Tibial nerve (tissue), 4 donors: ENCODE results near the gene SPPL2B. TPM values are rescaled to one million over a fixed set of nuclear protein-coding genes. Genes with fewer than 3 reads are reported as not detected.

ENCODE experiments used
- DNase-seq, 2 donors: peaks; one replicate each; pipeline ENCODE4 v3.0.0-alpha.2; 2019; ENCODE audit warnings: low spot score in 2 of 2
- H3K27ac ChIP-seq, 4 donors: fragments of 200-600 bp; sonication (generic) in 3 of 4; one replicate each; pipeline ENCODE4 v1.5.1; 2017 to 2019; ENCODE audit warnings: mild to moderate bottlenecking in 1 of 4
- H3K27me3 ChIP-seq, 2 donors: fragments of 200-600 bp; sonication (generic) in 1 of 2; one replicate each; pipeline versions ENCODE4 v1.5.1 to v1.6.0; 2017 to 2019
- H3K36me3 ChIP-seq, 3 donors: fragments of 200-600 bp; sonication (generic); one replicate each; pipeline ENCODE4 v1.5.1; 2018 to 2019
- H3K4me1 ChIP-seq, 4 donors: fragments of 200-600 bp; sonication (generic) in 3 of 4; one replicate each; pipeline ENCODE4 v1.5.1; 2017 to 2019
- H3K4me3 ChIP-seq, 4 donors: fragments of 200-600 bp; sonication (generic) in 3 of 4; one replicate each; pipeline ENCODE4 v1.5.1; 2017 to 2019; ENCODE audit warnings: mild to moderate bottlenecking in 1 of 4, moderate library complexity in 1 of 4
- H3K9me3 ChIP-seq, 4 donors: fragments of 200-600 bp; sonication (generic) in 3 of 4; one replicate each; pipeline ENCODE4 v1.5.1; 2017 to 2019
- EP300 ChIP-seq, 2 donors: sonication (generic); formaldehyde crosslinking; IDR thresholded peaks; one replicate each; pipeline ENCODE4 v1.6.1; 2017; ENCODE audit warnings: antibody characterized with exemption in 2 of 2, mild to moderate bottlenecking in 1 of 2
- POLR2A ChIP-seq, 2 donors: fragments of 450-650 bp; IDR thresholded peaks; one replicate each; pipeline ENCODE4 v1.6.1; 2017; ENCODE audit warnings: antibody characterized with exemption in 2 of 2, mild to moderate bottlenecking in 2 of 2, moderate library complexity in 2 of 2
- WGBS, 2 donors: methylation state at CpG; one replicate each; pipeline ENCODE4 v1.1.5; 2018; 5-methylcytosine and 5-hydroxymethylcytosine counted together
- total RNA-seq, 4 donors: library from RNA; depleted of rRNA; stranded (reverse); fragments of >200 nt; gene quantifications; one replicate each; pipeline ENCODE4 v1.1.0, GENCODE V29; 2016
- TF ChIP-seq, protein P1 (sequence below), 5 experiments: fragments of 200-600 bp in 3 of 5; fragments of 450-650 bp in 2 of 5; sonication (generic) in 3 of 5; IDR thresholded peaks; one replicate each; pipeline ENCODE4 v1.5.1; 2016 to 2019; ENCODE audit warnings: antibody characterized with exemption in 5 of 5, mild to moderate bottlenecking in 3 of 5, moderate library complexity in 2 of 5

Gene SPPL2B
- total RNA-seq, 4 donors from 2014 or later, result 51.1 to 97.2 (median 77.7) TPM

DNA sequence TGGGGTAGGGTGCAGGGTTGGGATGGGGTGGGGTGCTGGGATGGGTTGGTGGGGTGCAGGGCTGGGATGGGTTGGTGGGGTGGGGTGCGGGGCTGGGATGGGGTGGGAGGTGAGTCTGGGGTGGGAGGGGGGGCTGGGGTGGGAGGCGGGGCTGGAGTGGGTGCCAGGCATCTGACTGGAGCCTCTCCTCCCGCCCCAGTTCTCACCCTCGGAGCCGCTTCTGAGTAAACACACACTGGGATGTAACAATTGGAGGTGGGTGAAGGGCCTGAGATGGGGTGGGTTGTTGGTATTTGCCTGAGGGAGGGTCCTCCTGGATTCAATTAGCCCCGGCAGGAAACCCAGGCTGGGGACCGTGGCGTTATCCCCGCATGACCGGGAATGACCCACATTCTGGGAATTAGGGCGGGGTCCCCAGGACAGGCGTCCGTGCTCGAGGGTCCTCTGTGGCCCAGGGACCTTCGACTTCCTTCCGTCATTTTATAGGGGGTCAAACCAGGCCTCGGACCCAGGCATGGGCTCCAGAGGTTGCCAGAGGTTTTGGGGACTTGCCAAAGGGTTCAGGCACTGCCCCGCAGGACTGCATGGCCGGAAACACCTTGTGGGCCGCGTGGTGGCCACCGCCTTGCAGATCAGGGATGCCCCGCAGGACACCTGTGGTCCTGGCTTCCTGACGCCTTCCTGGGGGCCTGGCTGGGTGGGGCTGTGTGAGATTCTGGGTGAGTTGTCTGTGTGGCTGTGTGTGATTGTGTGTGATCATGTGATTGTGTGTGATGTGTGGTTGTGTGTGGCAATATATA is 33.0 kb downstream of the SPPL2B start:
- H3K27me3 ChIP-seq, result peaks cover 0 to 68% of the 10 kb centered on the region in 2 donors
- no peak for TF ChIP-seq POLR2A (IDR thresholded peaks at IDR 0.05)
- no peak for TF ChIP-seq EP300 (IDR thresholded peaks at IDR 0.05)
- TF ChIP-seq, protein P1, sequence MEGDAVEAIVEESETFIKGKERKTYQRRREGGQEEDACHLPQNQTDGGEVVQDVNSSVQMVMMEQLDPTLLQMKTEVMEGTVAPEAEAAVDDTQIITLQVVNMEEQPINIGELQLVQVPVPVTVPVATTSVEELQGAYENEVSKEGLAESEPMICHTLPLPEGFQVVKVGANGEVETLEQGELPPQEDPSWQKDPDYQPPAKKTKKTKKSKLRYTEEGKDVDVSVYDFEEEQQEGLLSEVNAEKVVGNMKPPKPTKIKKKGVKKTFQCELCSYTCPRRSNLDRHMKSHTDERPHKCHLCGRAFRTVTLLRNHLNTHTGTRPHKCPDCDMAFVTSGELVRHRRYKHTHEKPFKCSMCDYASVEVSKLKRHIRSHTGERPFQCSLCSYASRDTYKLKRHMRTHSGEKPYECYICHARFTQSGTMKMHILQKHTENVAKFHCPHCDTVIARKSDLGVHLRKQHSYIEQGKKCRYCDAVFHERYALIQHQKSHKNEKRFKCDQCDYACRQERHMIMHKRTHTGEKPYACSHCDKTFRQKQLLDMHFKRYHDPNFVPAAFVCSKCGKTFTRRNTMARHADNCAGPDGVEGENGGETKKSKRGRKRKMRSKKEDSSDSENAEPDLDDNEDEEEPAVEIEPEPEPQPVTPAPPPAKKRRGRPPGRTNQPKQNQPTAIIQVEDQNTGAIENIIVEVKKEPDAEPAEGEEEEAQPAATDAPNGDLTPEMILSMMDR (IDR thresholded peaks at IDR 0.05), result no peak
- no peak overlapping the region for H3K4me3 ChIP-seq
- H3K9me3 ChIP-seq, result no peaks in the 10 kb centered on the region
- no peaks in the 10 kb centered on the region for H3K36me3 ChIP-seq
- H3K27ac ChIP-seq, result no peak overlapping the region
- DNase-seq, result no peak
- 27 to 51% methylated on average over 10 to 21 of the region's 24 CpGs for WGBS, 2 donors
- H3K4me1 ChIP-seq, result peaks cover 0 to 13% (median 0%) of the 10 kb centered on the region in 4 donors

DNA sequence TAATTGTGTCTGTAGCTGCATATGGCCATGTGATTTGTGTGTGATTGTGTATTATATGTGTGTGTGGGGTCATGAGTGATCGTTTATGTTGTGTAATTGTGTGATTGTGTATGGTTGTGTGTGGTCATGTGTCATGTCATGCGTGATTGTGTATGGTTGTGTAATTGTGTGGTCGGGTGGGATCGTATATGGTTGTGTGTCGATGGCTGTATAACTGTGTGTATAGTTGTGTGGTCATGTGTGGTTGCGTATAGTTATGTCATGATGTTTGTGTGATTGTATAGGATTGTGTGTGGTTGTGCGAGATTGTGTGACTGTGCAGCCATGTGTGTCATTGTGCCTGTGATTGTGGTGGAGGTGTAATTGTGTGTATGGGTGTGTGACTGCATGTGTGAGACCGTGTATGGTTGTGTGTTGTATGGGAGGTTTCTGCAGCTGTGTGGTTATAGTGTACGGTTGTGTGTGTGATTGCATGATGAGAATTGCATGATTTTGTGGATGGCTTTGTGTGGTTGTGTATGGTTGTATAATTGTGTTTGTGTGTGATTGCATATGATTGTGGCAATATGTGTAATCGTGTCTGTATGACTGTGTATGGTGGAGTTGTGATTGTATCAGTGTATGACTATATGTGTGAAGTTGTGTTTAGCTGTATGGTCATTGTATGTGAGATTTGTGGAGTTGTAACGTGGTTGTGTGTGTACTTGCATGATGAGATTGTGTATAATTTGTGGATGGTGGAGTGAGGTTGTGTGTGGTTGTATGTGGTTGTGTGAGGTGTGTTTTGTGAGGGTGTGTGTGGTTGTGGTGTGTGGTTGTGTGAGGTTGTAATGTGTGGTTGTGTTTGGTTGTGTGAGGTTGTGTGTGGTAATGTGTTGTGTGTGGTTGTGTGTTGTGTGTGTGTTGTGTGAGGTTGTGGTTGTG is 33.8 kb downstream of the SPPL2B start:
- Histone ChIP-seq H3K27me3 (peaks cover 0 to 74% of the 10 kb centered on the region in 2 donors), H3K4me3 (no peak overlapping the region), H3K27ac (no peak overlapping the region), H3K4me1 (peaks cover 0 to 13% (median 0%) of the 10 kb centered on the region in 4 donors), H3K9me3 (peaks cover 0 to 4% (median 0%) of the 10 kb centered on the region in 4 donors), H3K36me3 (no peaks in the 10 kb centered on the region)
- no peak for DNase-seq
- 88% methylated on average over 11 of the region's 11 CpGs for WGBS, 2 donors
- TF ChIP-seq, protein P1 (IDR thresholded peaks at IDR 0.05), result no peak
- no peak for TF ChIP-seq POLR2A (IDR thresholded peaks at IDR 0.05)
- TF ChIP-seq EP300 (IDR thresholded peaks at IDR 0.05), result no peak

DNA sequence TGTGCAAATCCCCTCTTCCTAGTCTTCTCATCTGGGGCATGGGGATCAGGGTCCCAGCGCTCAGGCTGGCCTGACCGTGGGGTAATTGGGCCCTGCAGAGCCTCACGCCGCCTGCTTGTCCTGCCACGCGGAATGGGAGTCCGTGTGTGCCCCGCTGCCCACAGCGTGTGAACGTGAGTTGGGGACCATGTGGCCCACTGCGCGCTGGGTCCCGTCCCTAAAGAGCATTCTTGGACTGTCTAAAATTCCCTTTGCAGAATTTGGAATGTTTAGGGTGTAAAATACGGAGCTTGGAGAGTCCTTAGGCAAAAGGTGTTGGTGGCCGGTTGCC is 34.5 kb downstream of the SPPL2B start:
- no peak overlapping the region for H3K4me3 ChIP-seq
- TF ChIP-seq, protein P1 (IDR thresholded peaks at IDR 0.05), result no peak
- no peak for TF ChIP-seq EP300 (IDR thresholded peaks at IDR 0.05)
- no peak for TF ChIP-seq POLR2A (IDR thresholded peaks at IDR 0.05)
- DNase-seq, result no peak
- H3K27ac ChIP-seq, result no peak overlapping the region
- WGBS, 2 donors, result 76 to 83% methylated on average over 15 of the region's 15 CpGs
- peaks cover 0 to 74% of the 10 kb centered on the region in 2 donors for H3K27me3 ChIP-seq
- no peaks in the 10 kb centered on the region for H3K36me3 ChIP-seq
- H3K9me3 ChIP-seq, result peaks cover 0 to 4% (median 0%) of the 10 kb centered on the region in 4 donors
- H3K4me1 ChIP-seq, result peaks cover 0 to 13% (median 0%) of the 10 kb centered on the region in 4 donors

DNA sequence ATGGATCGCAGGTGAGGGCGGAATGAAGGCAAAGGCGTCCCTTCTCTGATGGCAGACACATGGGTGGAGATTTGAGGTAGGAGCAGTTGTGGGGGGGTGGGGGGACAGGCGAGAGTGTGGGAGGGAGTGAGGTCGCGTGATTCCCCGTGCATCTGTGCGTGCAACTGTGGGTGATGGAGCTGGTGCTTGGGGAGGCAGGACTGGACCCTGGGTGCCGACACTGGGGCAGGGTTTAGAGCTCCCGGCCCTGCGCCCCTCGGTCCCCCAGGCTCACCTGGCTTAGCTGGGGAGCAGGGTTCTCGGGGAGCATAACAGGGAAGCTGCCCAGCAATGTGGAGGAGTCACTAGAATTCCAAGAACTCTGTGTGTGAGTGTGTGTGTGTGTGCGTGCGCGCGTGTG is 34.9 kb downstream of the SPPL2B start:
- H3K4me1 ChIP-seq, result peaks cover 0 to 13% (median 0%) of the 10 kb centered on the region in 4 donors
- H3K4me3 ChIP-seq, result no peak overlapping the region
- H3K9me3 ChIP-seq, result peaks cover 0 to 4% (median 0%) of the 10 kb centered on the region in 4 donors
- no peak overlapping the region for H3K27ac ChIP-seq
- TF ChIP-seq POLR2A (IDR thresholded peaks at IDR 0.05) (no peak), EP300 (IDR thresholded peaks at IDR 0.05) (no peak)
- TF ChIP-seq, protein P1 (IDR thresholded peaks at IDR 0.05), result no peak
- H3K36me3 ChIP-seq, result no peaks in the 10 kb centered on the region
- DNase-seq, result no peak
- H3K27me3 ChIP-seq, result peaks cover 0 to 74% of the 10 kb centered on the region in 2 donors
- WGBS, 2 donors, result 69 to 72% methylated on average over 12 to 17 of the region's 17 CpGs
